Hepatocyte (in vitro differentiated cells): Measurements from ENCODE around the gene TNS3.

Experiments used
- CTCF ChIP-seq: fragments of 200-600 bp; sonication (generic); IDR thresholded peaks from 2 replicates; pipeline ENCODE4 v1.5.1; 2016; ENCODE audit warnings: antibody characterized with exemption, mild to moderate bottlenecking; ENCODE audit not compliant: poor library complexity
- EZH2 ChIP-seq: fragments of 200-600 bp; sonication (generic); IDR thresholded peaks from 2 replicates; pipeline ENCODE4 v1.6.1; 2016; ENCODE audit warnings: antibody characterized with exemption, mild to moderate bottlenecking, borderline replicate concordance
- EZH2phosphoT487 ChIP-seq: fragments of 200-600 bp; sonication (generic); IDR thresholded peaks from one replicate; pipeline ENCODE4 v1.6.1; 2018; ENCODE audit warnings: antibody characterized with exemption, mild to moderate bottlenecking, low read depth, moderate library complexity; ENCODE audit not compliant: unreplicated experiment, severe bottlenecking

- TF ChIP-seq CTCF (no peak), EZH2 (no peak), EZH2phosphoT487 (no peak)
Measured at GRCh38 chr7:47507522-47507921, 74.4 kb downstream of the TNS3 start.
